SK-N-MC (cell line): ENCODE measurements around the gene ERMAP.
A peak's percentile ranks its signal among the peaks of the same experiment; 100 is the strongest.

Experiments used
- DNase-seq: peaks from one replicate; pipeline ENCODE4 v3.0.0-alpha.2; 2011; ENCODE audit warnings: low read depth, low spot score
- H3K27ac ChIP-seq: fragments of 200-600 bp; sonication (generic); 2 replicates; pipeline ENCODE4 v1.5.1; 2016; ENCODE audit warnings: mixed run types
- H3K36me3 ChIP-seq: fragments of 200-600 bp; sonication (generic); 2 replicates; pipeline ENCODE4 v1.6.1; 2017; ENCODE audit warnings: antibody characterized with exemption, low read length, mixed read lengths; ENCODE audit not compliant: insufficient read depth
- H3K4me3 ChIP-seq: fragments of 200-600 bp; sonication (generic); 2 replicates; pipeline ENCODE4 v1.5.1; 2016
- H3K9ac ChIP-seq: fragments of 200-600 bp; sonication (generic); 2 replicates; pipeline ENCODE4 v1.8.0; 2017; ENCODE audit warnings: mixed run types, mixed read lengths; ENCODE audit not compliant: insufficient read length
- H3K9me3 ChIP-seq: fragments of 200-600 bp; sonication (generic); 2 replicates; pipeline ENCODE4 v1.6.1; 2017; ENCODE audit warnings: low read depth, mild to moderate bottlenecking, antibody characterized with exemption, low read length, moderate library complexity, mixed read lengths
- EZH2 ChIP-seq: fragments of 200-600 bp; sonication (generic); IDR thresholded peaks from one replicate; pipeline ENCODE4 v1.6.1; 2017; ENCODE audit warnings: antibody characterized with exemption
- FOXP2 ChIP-seq: optimal IDR thresholded peaks from 2 replicates; pipeline ENCODE3; 2011; ENCODE audit warnings: mild to moderate bottlenecking, moderate library complexity; ENCODE audit not compliant: insufficient read depth; ENCODE audit errors: extremely low read length, control extremely low read depth
- POLR2AphosphoS5 ChIP-seq: IDR thresholded peaks from 2 replicates; pipeline ENCODE4 v1.6.1; 2012; ENCODE audit warnings: mild to moderate bottlenecking, low read depth, low read length, borderline replicate concordance

Gene ERMAP

GRCh38 chr1:42816585-42817439 lies at the start of gene ERMAP, which contains the start of gene SVBP:
Gene ERMAP, plus strand, starts transcription at chr1:42817122. Its CDS starts 13,327 bp downstream, at chr1:42830449.
Gene SVBP, minus strand, starts transcription at chr1:42817397. Its CDS starts 853 bp downstream, at chr1:42816544.
- H3K27ac ChIP-seq, result peak within 1 kb of the TSS; percentile 94
- 0 out of 2 replicates have a peak, but pooled peaks cover 3% of the 10 kb centered on the region for H3K36me3 ChIP-seq
- DNase-seq, result no peak
- peak within 1 kb of the TSS; percentile 94 for H3K9ac ChIP-seq
- H3K9me3 ChIP-seq, result no peaks in the 10 kb centered on the region
- no peak for TF ChIP-seq FOXP2
- TF ChIP-seq POLR2AphosphoS5, result peak; percentile 80
- H3K4me3 ChIP-seq, result peak within 1 kb of the TSS; percentile 93

- peak overlapping the region; percentile 84 for H3K4me3 ChIP-seq
- TF ChIP-seq POLR2AphosphoS5 (no peak), EZH2 (no peak), FOXP2 (no peak)
- no peaks in the 10 kb centered on the region for H3K9me3 ChIP-seq
- DNase-seq, result no peak
- H3K36me3 ChIP-seq, result peaks cover 3% of the 10 kb centered on the region; the same call in 1 of the 2 replicates
- peak overlapping the region; percentile 92 for H3K9ac ChIP-seq
- H3K27ac ChIP-seq, result no peak overlapping the region
These were observed 49.4 kb upstream of the ERMAP start for GRCh38 chr1:42767510-42768000.

GRCh38 chr1:42768172-42768571 lies 48.8 kb upstream of the ERMAP start:
- Histone ChIP-seq H3K4me3 (peak overlapping the region; percentile 84), H3K27ac (no peak overlapping the region)

GRCh38 chr1:42769811-42770210 lies 47.1 kb upstream of the ERMAP start:
- Histone ChIP-seq H3K36me3 (peaks cover 9% of the 10 kb centered on the region), H3K4me3 (no peak overlapping the region), H3K9me3 (no peaks in the 10 kb centered on the region), H3K9ac (no peak overlapping the region), H3K27ac (no peak overlapping the region)
- no peak for DNase-seq
- TF ChIP-seq EZH2 (no peak), POLR2AphosphoS5 (no peak), FOXP2 (no peak)

More at GRCh38 chr1:42768172-42768571, 48.8 kb upstream of the ERMAP start:
- Histone ChIP-seq H3K36me3 (peaks cover 3% of the 10 kb centered on the region), H3K9ac (peak overlapping the region; percentile 92), H3K9me3 (no peaks in the 10 kb centered on the region)
- TF ChIP-seq POLR2AphosphoS5, result no peak
- no peak for DNase-seq

GRCh38 chr1:42773420-42773819 lies 43.5 kb upstream of the ERMAP start:
- H3K36me3 ChIP-seq, result peaks cover 33% of the 10 kb centered on the region
- H3K27ac ChIP-seq, result no peak overlapping the region
- H3K4me3 ChIP-seq, result no peak overlapping the region
- TF ChIP-seq EZH2, result no peak
- TF ChIP-seq FOXP2, result no peak
- TF ChIP-seq POLR2AphosphoS5, result no peak
- H3K9ac ChIP-seq, result no peak overlapping the region
- H3K9me3 ChIP-seq, result no peaks in the 10 kb centered on the region
- DNase-seq, result no peak

GRCh38 chr1:42774928-42775526 lies 41.9 kb upstream of the ERMAP start:
- Histone ChIP-seq H3K9ac (no peak overlapping the region), H3K36me3 (peaks cover 35% of the 10 kb centered on the region), H3K9me3 (no peaks in the 10 kb centered on the region), H3K4me3 (no peak overlapping the region), H3K27ac (no peak overlapping the region)
- DNase-seq, result no peak
- TF ChIP-seq EZH2 (no peak), FOXP2 (no peak), POLR2AphosphoS5 (no peak)

- no peak overlapping the region for H3K9ac ChIP-seq
- H3K4me3 ChIP-seq, result no peak overlapping the region
- H3K36me3 ChIP-seq, result peaks cover 41% of the 10 kb centered on the region
- no peak for DNase-seq
- TF ChIP-seq EZH2 (no peak), FOXP2 (no peak), POLR2AphosphoS5 (no peak)
- no peaks in the 10 kb centered on the region for H3K9me3 ChIP-seq
- H3K27ac ChIP-seq, result no peak overlapping the region
These were observed 40.4 kb upstream of the ERMAP start for GRCh38 chr1:42776502-42776901.

GRCh38 chr1:42777852-42778251 lies 39.1 kb upstream of the ERMAP start:
- DNase-seq, result no peak
- no peak for TF ChIP-seq FOXP2
- TF ChIP-seq EZH2, result no peak
- TF ChIP-seq POLR2AphosphoS5, result no peak
- Histone ChIP-seq H3K9ac (no peak overlapping the region), H3K9me3 (no peaks in the 10 kb centered on the region), H3K27ac (no peak overlapping the region), H3K36me3 (peaks cover 41% of the 10 kb centered on the region), H3K4me3 (no peak overlapping the region)

- DNase-seq, result no peak
- Histone ChIP-seq H3K9me3 (no peaks in the 10 kb centered on the region), H3K9ac (no peak overlapping the region), H3K27ac (no peak overlapping the region), H3K4me3 (no peak overlapping the region), H3K36me3 (peaks cover 35% of the 10 kb centered on the region)
- TF ChIP-seq POLR2AphosphoS5 (no peak), EZH2 (no peak), FOXP2 (no peak)
These were observed 37.2 kb upstream of the ERMAP start for GRCh38 chr1:42779725-42780124.
